Placental epithelial cell (primary cell): ENCODE measurements around the gene TMEM254. TPM values are rescaled to one million over a fixed set of nuclear protein-coding genes. Genes with fewer than 3 reads are reported as not detected.

Experiments used
- total RNA-seq: library from RNA; depleted of rRNA; stranded (reverse); fragments of >200 nt; gene quantifications from 2 replicates; pipeline ENCODE4 v1.2.3, GENCODE V29; 2012

TMEM254 gene
- 13.0 and 14.6 TPM in 2 replicates for total RNA-seq

GRCh38 chr10:80078448-80079311, at the start of gene TMEM254:
Gene TMEM254, plus strand, starts transcription at chr10:80078665. Its CDS starts 35 bp downstream, at chr10:80078700.

DNA sequence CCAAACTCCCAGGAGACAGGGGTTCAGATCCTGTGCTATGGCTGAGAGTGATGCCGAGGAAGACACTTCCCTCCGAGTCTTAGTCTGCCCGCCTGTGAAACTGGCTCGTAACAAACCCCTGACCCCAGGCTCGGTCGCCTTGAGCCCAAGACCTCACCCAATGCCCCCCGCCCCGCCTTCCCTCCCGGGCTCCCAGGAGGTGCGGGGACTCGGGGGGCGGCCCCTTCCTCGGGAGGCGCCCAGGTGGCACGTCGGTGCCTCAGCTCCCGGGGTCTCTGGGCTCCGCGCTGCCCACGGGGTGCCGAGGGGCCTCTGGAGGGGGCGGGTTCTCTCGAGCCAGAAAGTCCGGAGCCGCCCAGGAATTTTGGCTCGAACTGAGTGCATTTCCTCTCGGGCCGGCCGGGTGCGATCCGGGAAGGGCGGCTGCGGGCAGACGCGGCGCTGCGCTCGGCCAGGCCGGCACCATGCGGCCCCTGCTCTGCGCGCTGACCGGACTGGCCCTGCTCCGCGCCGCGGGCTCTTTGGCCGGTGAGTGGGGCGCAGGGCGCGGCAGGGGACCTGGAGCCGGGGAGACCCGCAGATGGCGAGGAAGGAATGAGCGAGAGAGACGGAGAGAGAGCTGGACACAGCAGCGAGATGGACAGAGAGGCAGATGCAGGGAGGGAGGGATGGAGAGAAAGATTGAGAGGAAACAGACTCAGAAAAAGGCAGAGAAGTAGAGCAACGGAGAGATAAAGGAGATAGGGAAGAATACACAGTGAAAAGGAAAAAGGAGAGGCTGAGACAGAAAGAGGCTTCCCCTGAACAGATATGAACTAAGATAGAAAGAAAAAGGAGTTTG, 54.1 kb downstream of the TMEM254 start, which contains the start of gene PLAC9:
Gene PLAC9 (plus strand): TSS at position 432 of the 841 bp plus-strand sequence. CDS start 33 bp downstream, at position 465.

Other genes starting within 250 kb of the TMEM254 start
- gene SFTPD, start 129.6 kb upstream of the TMEM254 start, total RNA-seq: not detected in 2 replicates
- gene PLAC9, start 54.1 kb downstream of the TMEM254 start, total RNA-seq: not detected in 2 replicates
- 78.1 and 119 TPM in 2 replicates for gene ANXA11, start 126.9 kb downstream of the TMEM254 start, total RNA-seq
- gene MAT1A, start 211.0 kb downstream of the TMEM254 start, total RNA-seq: not detected in 2 replicates